Measurements from ENCODE around the gene CPSF7. TPM values are rescaled to one million over a fixed set of nuclear protein-coding genes. Genes with fewer than 3 reads are reported as not detected.

Gene CPSF7
- total and polyA plus RNA-seq, 10 of the 15 experiments (the other 5 are each of a cell fraction or from before 2014, with no cell fraction given) = 14.9 to 93.1 (median 60.9) TPM

- TF ChIP-seq ZBTB40 (IDR thresholded peaks at IDR 0.05; ENCODE audit: borderline replicate concordance) = no peak
- TF ChIP-seq KDM1A (IDR thresholded peaks at IDR 0.05; ENCODE audit: borderline replicate concordance) = no peak
- no peak for TF ChIP-seq FOXK2 (IDR thresholded peaks at IDR 0.05)
- TF ChIP-seq IKZF2 (IDR thresholded peaks at IDR 0.05) = no peak
Observed at GRCh38 chr11:61406067-61406466, 23.7 kb downstream of the CPSF7 start (continued).

- Histone ChIP-seq H3K27ac (ENCODE audit: control insufficient read depth, insufficient read depth) (no peak overlapping the region), H3K79me2 (ENCODE audit: control insufficient read depth, insufficient read depth, low read length) (no peaks in the 10 kb centered on the region), H2AFZ (ENCODE audit: control insufficient read depth, low read depth, low read length) (no peak overlapping the region), H4K20me1 (ENCODE audit: control insufficient read depth, insufficient read depth) (no peaks in the 10 kb centered on the region; the same call in 1 of the 2 replicates), H3K9me3 (replicated peaks; ENCODE audit: control insufficient read depth, insufficient read depth, low read length) (no peaks in the 10 kb centered on the region), H3K36me3 (ENCODE audit: control insufficient read depth in 2 of 2, insufficient read depth in 2 of 2, low read length in 1 of 2) (peaks cover 20 to 43% of the 10 kb centered on the region in 2 experiments), H3K4me2 (ENCODE audit: control insufficient read depth, insufficient read depth) (no peak overlapping the region), H3K4me3 (no peak overlapping the region), H3K9ac (ENCODE audit: control insufficient read depth, insufficient read depth, low read length) (no peak overlapping the region), H3K4me1 (ENCODE audit: control insufficient read depth, insufficient read depth, low read length) (no peaks in the 10 kb centered on the region), H3K27me3 (replicated peaks in 1 of 2; ENCODE audit: control insufficient read depth in 2 of 2, insufficient read depth in 2 of 2, low read length in 1 of 2) (no peaks in the 10 kb centered on the region)
- in situ Hi-C loops (cut with MboI) = no loop called here
- 92% methylated on average over 4 of the region's 4 CpGs for WGBS (ENCODE audit: insufficient coverage, insufficient replicate concordance, low lambda C conversion rate, missing lambda C conversion rate)
- ChIA-PET POLR2A (no interaction called here), CTCF (interaction anchor here (1.0 to 2.1 kb wide), 2 partner anchors 19 to 31 kb away, joined by 3 to 5 read pairs; no protein-coding TSS in a partner anchor), SMC1A (ENCODE audit: uncharacterized antibody, unreplicated experiment) (no interaction called here), RAD21 (ENCODE audit: unreplicated experiment) (no interaction called here)
- no peak for TF ChIP-seq SMARCA5 (IDR thresholded peaks at IDR 0.05)
- no peak for TF ChIP-seq RBBP5 (conservative IDR thresholded peaks at IDR 0.05)
- TF ChIP-seq BRCA1 (IDR thresholded peaks at IDR 0.05; ENCODE audit: low read depth, low read length) = no peak
- no peak for TF ChIP-seq CBFB (IDR thresholded peaks at IDR 0.05; ENCODE audit: low read depth)
- no peak for TF ChIP-seq KDM1A (IDR thresholded peaks at IDR 0.05; ENCODE audit: borderline replicate concordance)
- TF ChIP-seq RELA (IDR thresholded peaks at IDR 0.05; ENCODE audit: borderline replicate concordance, partially characterized antibody) = no peak
- no peak for TF ChIP-seq TCF12 (IDR thresholded peaks at IDR 0.05; ENCODE audit: low read depth, low read length)
- DNase-seq (ENCODE audit: low read depth, low spot score) = no peak
- no peak for ATAC-seq
- intact Hi-C loops (cut with micrococcal nuclease; ENCODE audit: unreplicated experiment) = no loop called here
- FAIRE-seq = no peak
- BruUV-seq (replicated peaks) = no TSS peak
Observed at GRCh38 chr11:61404641-61405040, 25.1 kb downstream of the CPSF7 start.
